Astrocyte (in vitro differentiated cells and primary cell): ENCODE results near the gene JHY. TPM values are rescaled to one million over a fixed set of nuclear protein-coding genes. Genes with fewer than 3 reads are reported as not detected.

ENCODE experiments used
- DNase-seq: peaks from one replicate; pipeline ENCODE4 v3.0.0-alpha.2; 2010; ENCODE audit warnings: low read depth
- FAIRE-seq: peaks from 2 replicates; lab custom pipeline; 2011; peaks lifted over from hg19 to GRCh38; lab: Jason Lieb, UNC
- H2AFZ ChIP-seq: 2 replicates; pipeline ENCODE4 v1.6.0; 2012; ENCODE audit warnings: low read depth, low read length, inconsistent platforms
- H3K27ac ChIP-seq: 2 replicates; pipeline ENCODE4 v1.5.1; 2011; ENCODE audit warnings: low read depth, low read length, inconsistent platforms
- H3K27me3 ChIP-seq: 2 replicates; pipeline ENCODE4 v1.6.0; 2011; ENCODE audit warnings: low read length, inconsistent platforms; ENCODE audit not compliant: insufficient read depth
- H3K36me3 ChIP-seq: 2 replicates; pipeline ENCODE4 v1.5.1; 2011; ENCODE audit warnings: low read length, inconsistent platforms; ENCODE audit not compliant: insufficient read depth
- H3K4me1 ChIP-seq: 2 replicates; pipeline ENCODE4 v1.5.1; 2011; ENCODE audit warnings: low read length, inconsistent platforms; ENCODE audit not compliant: insufficient read depth
- H3K4me2 ChIP-seq: 2 replicates; pipeline ENCODE4 v1.6.0; 2012; ENCODE audit warnings: low read length, inconsistent platforms
- H3K4me3 ChIP-seq: 2 replicates; pipeline ENCODE4 v1.5.1; 2011; ENCODE audit warnings: low read depth, mild to moderate bottlenecking, low read length, inconsistent platforms; ENCODE audit not compliant: insufficient read depth
- H3K79me2 ChIP-seq: 2 replicates; pipeline ENCODE4 v1.6.0; 2012; ENCODE audit warnings: mild to moderate bottlenecking, low read length, inconsistent platforms; ENCODE audit not compliant: insufficient read depth
- H3K9ac ChIP-seq: 2 replicates; pipeline ENCODE4 v1.6.0; 2012; ENCODE audit warnings: mild to moderate bottlenecking, low read length, inconsistent platforms
- H3K9me3 ChIP-seq: 2 replicates; pipeline ENCODE4 v1.5.1; 2012; ENCODE audit warnings: low read depth, mild to moderate bottlenecking, low read length, inconsistent platforms; ENCODE audit not compliant: insufficient read depth
- H4K20me1 ChIP-seq: 2 replicates; pipeline ENCODE4 v1.6.0; 2012; ENCODE audit warnings: low read length, inconsistent platforms; ENCODE audit not compliant: insufficient read depth
- H3K27ac Mint-ChIP-seq: one replicate; pipeline ENCODE4 v1.8.0; 2021; ENCODE audit warnings: mild to moderate bottlenecking, mixed read lengths; ENCODE audit not compliant: unreplicated experiment
- H3K27me3 Mint-ChIP-seq: one replicate; pipeline ENCODE4 v1.8.0; 2021; ENCODE audit warnings: low read depth, mixed read lengths; ENCODE audit not compliant: unreplicated experiment
- H3K36me3 Mint-ChIP-seq: one replicate; pipeline ENCODE4 v1.8.0; 2021; ENCODE audit warnings: low read depth, mixed read lengths; ENCODE audit not compliant: unreplicated experiment
- H3K4me1 Mint-ChIP-seq: one replicate; pipeline ENCODE4 v1.8.0; 2021; ENCODE audit warnings: low read depth, mixed read lengths; ENCODE audit not compliant: unreplicated experiment
- H3K4me3 Mint-ChIP-seq: one replicate; pipeline ENCODE4 v1.8.0; 2021; ENCODE audit warnings: mild to moderate bottlenecking, moderate library complexity, mixed read lengths; ENCODE audit not compliant: unreplicated experiment
- H3K9me3 Mint-ChIP-seq: one replicate; pipeline ENCODE4 v1.8.0; 2021; ENCODE audit warnings: mild to moderate bottlenecking, mixed read lengths; ENCODE audit not compliant: unreplicated experiment
- EZH2 ChIP-seq: IDR thresholded peaks from 2 replicates; pipeline ENCODE4 v1.6.1; 2012; ENCODE audit warnings: mild to moderate bottlenecking, low read length, inconsistent platforms; ENCODE audit not compliant: insufficient read depth
- total RNA-seq: library from RNA; stranded (reverse); gene quantifications from 2 replicates; pipeline ENCODE4 v1.2.1, GENCODE V29; 2021
- TF ChIP-seq, protein P1 (sequence below): IDR thresholded peaks from 2 replicates; pipeline ENCODE4 v1.5.1; 2011; ENCODE audit warnings: low read depth, mild to moderate bottlenecking, inconsistent platforms, low read length, moderate library complexity; ENCODE audit not compliant: insufficient read depth

Gene JHY
- total RNA-seq, 1 donor from 2014 or later = 2.7 TPM

DNA sequence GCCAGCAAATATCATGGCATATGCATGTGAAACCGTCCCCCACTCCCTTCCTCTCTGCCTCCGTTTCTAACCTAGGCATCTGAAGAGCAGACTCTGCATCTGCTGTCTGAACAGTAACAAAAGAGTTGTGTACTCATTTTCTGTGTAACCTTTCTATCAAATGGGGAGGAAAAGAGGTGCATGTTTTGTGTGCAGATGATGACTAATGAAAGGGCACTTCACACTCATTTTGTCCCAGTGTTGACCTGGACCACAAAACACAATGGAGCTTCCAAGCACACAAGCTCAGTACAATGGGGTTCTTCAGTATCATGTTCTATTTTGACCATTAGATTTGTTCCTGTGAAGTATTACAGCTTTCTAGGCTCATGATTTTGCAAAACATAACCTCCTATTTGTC is 13.0 kb downstream of the JHY start:
- no peak for FAIRE-seq
- no peaks in the 10 kb centered on the region for H3K9me3 Mint-ChIP-seq
- Histone ChIP-seq H3K36me3 (no peaks in the 10 kb centered on the region), H3K9ac (no peak overlapping the region), H2AFZ (no peak overlapping the region), H3K4me2 (no peak overlapping the region), H3K4me1 (peaks cover 8% of the 10 kb centered on the region), H3K79me2 (no peaks in the 10 kb centered on the region), H3K27me3 (no peaks in the 10 kb centered on the region), H3K27ac (no peak overlapping the region), H3K9me3 (no peaks in the 10 kb centered on the region), H3K4me3 (no peak overlapping the region), H4K20me1 (no peaks in the 10 kb centered on the region)
- peaks cover 3% of the 10 kb centered on the region for H3K4me1 Mint-ChIP-seq
- H3K4me3 Mint-ChIP-seq = no peak overlapping the region
- no peak overlapping the region for H3K27ac Mint-ChIP-seq
- peaks cover 7% of the 10 kb centered on the region for H3K36me3 Mint-ChIP-seq
- H3K27me3 Mint-ChIP-seq = peaks cover 2% of the 10 kb centered on the region
- TF ChIP-seq, protein P1, sequence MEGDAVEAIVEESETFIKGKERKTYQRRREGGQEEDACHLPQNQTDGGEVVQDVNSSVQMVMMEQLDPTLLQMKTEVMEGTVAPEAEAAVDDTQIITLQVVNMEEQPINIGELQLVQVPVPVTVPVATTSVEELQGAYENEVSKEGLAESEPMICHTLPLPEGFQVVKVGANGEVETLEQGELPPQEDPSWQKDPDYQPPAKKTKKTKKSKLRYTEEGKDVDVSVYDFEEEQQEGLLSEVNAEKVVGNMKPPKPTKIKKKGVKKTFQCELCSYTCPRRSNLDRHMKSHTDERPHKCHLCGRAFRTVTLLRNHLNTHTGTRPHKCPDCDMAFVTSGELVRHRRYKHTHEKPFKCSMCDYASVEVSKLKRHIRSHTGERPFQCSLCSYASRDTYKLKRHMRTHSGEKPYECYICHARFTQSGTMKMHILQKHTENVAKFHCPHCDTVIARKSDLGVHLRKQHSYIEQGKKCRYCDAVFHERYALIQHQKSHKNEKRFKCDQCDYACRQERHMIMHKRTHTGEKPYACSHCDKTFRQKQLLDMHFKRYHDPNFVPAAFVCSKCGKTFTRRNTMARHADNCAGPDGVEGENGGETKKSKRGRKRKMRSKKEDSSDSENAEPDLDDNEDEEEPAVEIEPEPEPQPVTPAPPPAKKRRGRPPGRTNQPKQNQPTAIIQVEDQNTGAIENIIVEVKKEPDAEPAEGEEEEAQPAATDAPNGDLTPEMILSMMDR = no peak
- no peak for TF ChIP-seq EZH2
- peak; percentile 41 for DNase-seq

DNA sequence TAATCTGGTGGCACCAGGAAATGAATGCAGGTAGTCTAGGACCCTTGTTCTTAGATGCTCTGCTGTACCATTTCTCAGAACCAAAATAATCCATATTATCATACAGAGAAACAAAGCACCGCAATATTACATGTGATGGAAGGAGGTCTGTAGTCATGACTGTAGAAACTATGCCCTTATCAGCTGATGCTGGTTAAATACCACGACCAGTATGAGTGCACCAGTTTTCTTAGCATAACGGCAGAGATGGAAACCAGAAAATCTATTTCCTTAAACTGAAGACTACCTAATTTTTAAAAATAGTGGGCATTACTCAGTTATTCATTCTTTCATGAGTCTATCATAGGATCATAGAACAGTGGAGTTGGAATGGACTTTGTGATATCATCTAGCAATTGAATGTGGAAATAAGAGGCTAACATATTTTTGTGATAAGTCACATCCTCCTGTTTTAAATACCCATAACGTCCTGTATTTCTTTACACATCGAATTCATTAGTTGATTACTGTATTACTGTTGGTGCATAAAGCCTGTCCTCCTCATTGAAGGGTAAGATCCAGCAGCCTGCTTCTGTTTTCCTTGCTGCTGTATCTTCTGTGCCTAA is 15.1 kb downstream of the JHY start:
- Histone ChIP-seq H3K4me1 (peaks cover 8% of the 10 kb centered on the region), H3K27ac (peak overlapping the region; percentile 42), H2AFZ (no peak overlapping the region), H4K20me1 (no peaks in the 10 kb centered on the region), H3K36me3 (no peaks in the 10 kb centered on the region), H3K9me3 (no peaks in the 10 kb centered on the region), H3K4me3 (no peak overlapping the region), H3K9ac (no peak overlapping the region), H3K79me2 (no peaks in the 10 kb centered on the region), H3K27me3 (no peaks in the 10 kb centered on the region), H3K4me2 (peak overlapping the region; percentile 18)
- H3K4me1 Mint-ChIP-seq = peaks cover 3% of the 10 kb centered on the region
- peaks cover 2% of the 10 kb centered on the region for H3K27me3 Mint-ChIP-seq
- FAIRE-seq (peak; percentile 9), DNase-seq (peak; percentile 85)
- no peak for TF ChIP-seq EZH2
- peaks cover 7% of the 10 kb centered on the region for H3K36me3 Mint-ChIP-seq
- no peaks in the 10 kb centered on the region for H3K9me3 Mint-ChIP-seq
- no peak overlapping the region for H3K4me3 Mint-ChIP-seq
- H3K27ac Mint-ChIP-seq = no peak overlapping the region

DNA sequence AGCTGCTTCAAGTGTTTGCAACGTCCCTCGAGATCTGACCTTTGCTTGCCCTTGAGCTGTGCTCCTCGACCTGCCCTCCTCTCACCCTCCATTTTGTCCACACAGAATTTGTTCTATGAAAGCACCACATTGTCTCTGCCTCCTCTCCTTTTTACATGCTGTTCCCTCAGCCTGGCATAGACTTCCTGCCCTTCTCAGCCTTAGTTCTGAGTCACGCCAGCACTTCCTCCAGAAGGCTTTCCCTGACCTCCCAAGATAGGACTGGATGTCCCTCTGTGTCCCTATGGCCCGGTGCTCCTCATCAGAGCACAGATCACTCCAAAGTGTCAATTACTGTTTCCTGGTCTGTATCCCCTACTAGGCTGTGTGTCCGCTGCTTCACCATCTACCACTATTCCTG is 16.2 kb downstream of the JHY start:
- no peak overlapping the region for H3K9ac ChIP-seq

More for the DNA sequence above, 16.2 kb downstream of the JHY start:
- no peaks in the 10 kb centered on the region for H3K9me3 Mint-ChIP-seq
- H3K4me1 Mint-ChIP-seq = peaks cover 3% of the 10 kb centered on the region
- peaks cover 8% of the 10 kb centered on the region for H3K36me3 Mint-ChIP-seq
- Histone ChIP-seq H3K4me2 (no peak overlapping the region), H2AFZ (no peak overlapping the region), H3K27ac (no peak overlapping the region), H4K20me1 (no peaks in the 10 kb centered on the region), H3K79me2 (no peaks in the 10 kb centered on the region), H3K4me1 (peaks cover 8% of the 10 kb centered on the region), H3K9me3 (no peaks in the 10 kb centered on the region), H3K27me3 (no peaks in the 10 kb centered on the region), H3K4me3 (no peak overlapping the region), H3K36me3 (no peaks in the 10 kb centered on the region)
- FAIRE-seq = no peak
- no peak for TF ChIP-seq EZH2
- TF ChIP-seq, protein P1 = no peak
- H3K27ac Mint-ChIP-seq = no peak overlapping the region
- DNase-seq = no peak
- H3K4me3 Mint-ChIP-seq = no peak overlapping the region
- peaks cover 2% of the 10 kb centered on the region for H3K27me3 Mint-ChIP-seq
